HEK293 (cell line): ENCODE results near the gene CLTCL1.

Experiments
- HOXD13 ChIP-seq: sonication (generic); formaldehyde crosslinking; IDR thresholded peaks from 2 replicates; pipeline ENCODE4 v1.8.0; 2022; ENCODE audit warnings: missing genetic modification reagents, borderline replicate concordance
- SALL2 ChIP-seq: fragments of 450-650 bp; formaldehyde crosslinking; IDR thresholded peaks from 2 replicates; pipeline ENCODE4 v1.5.0; 2017; ENCODE audit warnings: missing biosample characterization, mild to moderate bottlenecking, missing genetic modification characterization, borderline replicate concordance
- SETDB1 ChIP-seq: IDR thresholded peaks from one replicate; pipeline ENCODE4 v1.6.1; 2017; ENCODE audit warnings: mild to moderate bottlenecking, low read length, moderate library complexity, mixed read lengths; ENCODE audit not compliant: insufficient read length
- ZNF121 ChIP-seq: fragments of 450-650 bp; formaldehyde crosslinking; IDR thresholded peaks from 2 replicates; pipeline ENCODE4 v1.5.1; 2016; ENCODE audit warnings: missing biosample characterization, missing genetic modification characterization
- ZNF138 ChIP-seq: fragments of 450-650 bp; formaldehyde crosslinking; IDR thresholded peaks from 2 replicates; pipeline ENCODE4 v1.5.1; 2016; ENCODE audit warnings: missing biosample characterization, missing genetic modification characterization, borderline replicate concordance
- ZNF311 ChIP-seq: fragments of 450-650 bp; formaldehyde crosslinking; IDR thresholded peaks from 2 replicates; pipeline ENCODE4 v1.5.1; 2017; ENCODE audit warnings: missing biosample characterization, missing genetic modification characterization, borderline replicate concordance
- ZNF324 ChIP-seq: fragments of 450-650 bp; formaldehyde crosslinking; IDR thresholded peaks from 2 replicates; pipeline ENCODE4 v1.5.1; 2016; ENCODE audit warnings: missing biosample characterization, missing genetic modification characterization
- ZNF335 ChIP-seq: fragments of 450-650 bp; formaldehyde crosslinking; conservative IDR thresholded peaks from 2 replicates; pipeline ENCODE4 v1.5.1; 2016; ENCODE audit warnings: missing biosample characterization, missing genetic modification characterization
- TF ChIP-seq, protein P1 (sequence below): fragments of 450-650 bp; formaldehyde crosslinking; IDR thresholded peaks from 2 replicates; pipeline ENCODE4 v1.5.1; 2016; ENCODE audit warnings: missing biosample characterization, missing genetic modification characterization
- TF ChIP-seq, protein P2 (sequence below): fragments of 450-650 bp; formaldehyde crosslinking; IDR thresholded peaks from 2 replicates; pipeline ENCODE4 v1.5.1; 2016; ENCODE audit warnings: missing biosample characterization, missing genetic modification characterization

GRCh38 chr22:19215360-19215759, 76.2 kb downstream of the CLTCL1 start:
- TF ChIP-seq, protein P1, sequence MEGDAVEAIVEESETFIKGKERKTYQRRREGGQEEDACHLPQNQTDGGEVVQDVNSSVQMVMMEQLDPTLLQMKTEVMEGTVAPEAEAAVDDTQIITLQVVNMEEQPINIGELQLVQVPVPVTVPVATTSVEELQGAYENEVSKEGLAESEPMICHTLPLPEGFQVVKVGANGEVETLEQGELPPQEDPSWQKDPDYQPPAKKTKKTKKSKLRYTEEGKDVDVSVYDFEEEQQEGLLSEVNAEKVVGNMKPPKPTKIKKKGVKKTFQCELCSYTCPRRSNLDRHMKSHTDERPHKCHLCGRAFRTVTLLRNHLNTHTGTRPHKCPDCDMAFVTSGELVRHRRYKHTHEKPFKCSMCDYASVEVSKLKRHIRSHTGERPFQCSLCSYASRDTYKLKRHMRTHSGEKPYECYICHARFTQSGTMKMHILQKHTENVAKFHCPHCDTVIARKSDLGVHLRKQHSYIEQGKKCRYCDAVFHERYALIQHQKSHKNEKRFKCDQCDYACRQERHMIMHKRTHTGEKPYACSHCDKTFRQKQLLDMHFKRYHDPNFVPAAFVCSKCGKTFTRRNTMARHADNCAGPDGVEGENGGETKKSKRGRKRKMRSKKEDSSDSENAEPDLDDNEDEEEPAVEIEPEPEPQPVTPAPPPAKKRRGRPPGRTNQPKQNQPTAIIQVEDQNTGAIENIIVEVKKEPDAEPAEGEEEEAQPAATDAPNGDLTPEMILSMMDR (tag by site-specific recombination), result no peak
- TF ChIP-seq, protein P2, sequence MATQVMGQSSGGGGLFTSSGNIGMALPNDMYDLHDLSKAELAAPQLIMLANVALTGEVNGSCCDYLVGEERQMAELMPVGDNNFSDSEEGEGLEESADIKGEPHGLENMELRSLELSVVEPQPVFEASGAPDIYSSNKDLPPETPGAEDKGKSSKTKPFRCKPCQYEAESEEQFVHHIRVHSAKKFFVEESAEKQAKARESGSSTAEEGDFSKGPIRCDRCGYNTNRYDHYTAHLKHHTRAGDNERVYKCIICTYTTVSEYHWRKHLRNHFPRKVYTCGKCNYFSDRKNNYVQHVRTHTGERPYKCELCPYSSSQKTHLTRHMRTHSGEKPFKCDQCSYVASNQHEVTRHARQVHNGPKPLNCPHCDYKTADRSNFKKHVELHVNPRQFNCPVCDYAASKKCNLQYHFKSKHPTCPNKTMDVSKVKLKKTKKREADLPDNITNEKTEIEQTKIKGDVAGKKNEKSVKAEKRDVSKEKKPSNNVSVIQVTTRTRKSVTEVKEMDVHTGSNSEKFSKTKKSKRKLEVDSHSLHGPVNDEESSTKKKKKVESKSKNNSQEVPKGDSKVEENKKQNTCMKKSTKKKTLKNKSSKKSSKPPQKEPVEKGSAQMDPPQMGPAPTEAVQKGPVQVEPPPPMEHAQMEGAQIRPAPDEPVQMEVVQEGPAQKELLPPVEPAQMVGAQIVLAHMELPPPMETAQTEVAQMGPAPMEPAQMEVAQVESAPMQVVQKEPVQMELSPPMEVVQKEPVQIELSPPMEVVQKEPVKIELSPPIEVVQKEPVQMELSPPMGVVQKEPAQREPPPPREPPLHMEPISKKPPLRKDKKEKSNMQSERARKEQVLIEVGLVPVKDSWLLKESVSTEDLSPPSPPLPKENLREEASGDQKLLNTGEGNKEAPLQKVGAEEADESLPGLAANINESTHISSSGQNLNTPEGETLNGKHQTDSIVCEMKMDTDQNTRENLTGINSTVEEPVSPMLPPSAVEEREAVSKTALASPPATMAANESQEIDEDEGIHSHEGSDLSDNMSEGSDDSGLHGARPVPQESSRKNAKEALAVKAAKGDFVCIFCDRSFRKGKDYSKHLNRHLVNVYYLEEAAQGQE, result no peak
- TF ChIP-seq HOXD13 (CRISPR knock-in tag), result no peak
- TF ChIP-seq ZNF121 (tag by site-specific recombination), result no peak
- TF ChIP-seq SETDB1, result no peak
- TF ChIP-seq ZNF335 (tag by site-specific recombination), result no peak
- TF ChIP-seq ZNF138 (tag by site-specific recombination), result no peak
- TF ChIP-seq ZNF324 (tag by site-specific recombination), result no peak
- no peak for TF ChIP-seq SALL2 (tag by site-specific recombination)
- TF ChIP-seq ZNF311 (tag by site-specific recombination), result no peak
